GM21423 (cell line): ENCODE results near the gene OSBPL1A.

Experiments used
- ATAC-seq: cut with Tn5 transposase; IDR thresholded peaks from one replicate; pipeline ENCODE4 v1.9.1; 2021; ENCODE audit warnings: mild to moderate bottlenecking, moderate library complexity; ENCODE audit not compliant: unreplicated experiment

The OSBPL1A gene

DNA sequence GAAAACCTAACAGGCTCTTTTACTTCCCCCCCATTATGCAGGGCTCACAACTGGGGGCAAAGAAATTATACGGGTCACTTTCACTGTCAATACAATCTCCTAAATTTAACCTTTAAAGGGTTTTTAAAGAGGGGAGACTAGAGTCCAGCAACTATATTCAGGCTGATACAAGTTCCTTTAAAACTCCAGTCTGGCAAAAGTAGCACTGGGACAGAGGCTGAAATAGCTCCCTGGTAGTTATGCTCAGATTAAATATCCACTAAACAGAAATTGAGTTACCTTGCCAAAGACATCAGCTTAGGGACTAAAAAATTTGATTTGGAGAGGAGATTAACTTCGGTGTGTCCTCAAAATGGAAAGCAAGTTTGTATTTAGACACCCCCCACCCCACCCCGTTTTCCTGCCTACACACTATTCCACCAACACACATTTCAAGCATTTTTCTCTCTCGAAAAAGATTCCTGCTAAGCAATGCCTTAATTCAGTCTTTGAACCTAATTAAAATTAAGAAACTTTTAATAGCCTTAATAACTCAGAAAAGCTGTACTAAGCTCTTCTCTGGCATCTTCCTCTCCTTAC, 127.2 kb downstream of the OSBPL1A start:
- no peak for ATAC-seq

DNA sequence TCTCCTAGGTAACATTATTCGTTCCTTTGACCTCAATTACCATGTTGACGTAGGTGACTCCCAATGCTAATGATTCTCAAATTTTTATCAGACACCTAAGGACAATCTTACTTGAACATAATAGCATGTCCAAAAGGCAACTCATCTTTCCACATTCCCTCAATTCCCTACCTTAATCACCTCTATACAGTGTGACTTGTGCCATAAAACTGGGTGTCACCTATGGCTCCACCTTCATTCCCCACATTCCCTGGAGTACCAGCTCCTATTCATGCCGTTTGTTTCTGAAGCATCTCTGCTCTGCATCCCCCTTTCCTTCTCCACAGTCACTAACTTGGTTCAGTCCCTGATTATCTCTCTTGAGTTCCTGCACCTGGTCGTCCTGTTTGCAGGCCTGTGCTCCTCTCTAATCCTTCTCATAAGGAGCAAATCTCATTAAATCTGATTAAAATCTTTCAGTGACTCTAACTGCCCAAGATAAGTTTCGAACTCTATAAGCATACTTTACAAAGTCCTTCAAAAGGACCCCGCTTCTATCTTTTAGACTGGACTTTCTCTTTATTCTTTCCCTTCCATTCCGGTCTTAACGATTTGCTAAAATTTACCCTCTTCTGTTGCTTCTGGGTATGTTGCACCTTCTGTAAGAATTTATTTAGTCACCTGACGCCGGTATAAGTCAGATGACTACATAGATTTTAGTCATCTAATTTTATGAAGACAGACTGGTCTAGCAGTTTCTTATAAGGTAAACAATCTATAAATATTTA, 128.7 kb downstream of the OSBPL1A start:
- ATAC-seq = no peak

DNA sequence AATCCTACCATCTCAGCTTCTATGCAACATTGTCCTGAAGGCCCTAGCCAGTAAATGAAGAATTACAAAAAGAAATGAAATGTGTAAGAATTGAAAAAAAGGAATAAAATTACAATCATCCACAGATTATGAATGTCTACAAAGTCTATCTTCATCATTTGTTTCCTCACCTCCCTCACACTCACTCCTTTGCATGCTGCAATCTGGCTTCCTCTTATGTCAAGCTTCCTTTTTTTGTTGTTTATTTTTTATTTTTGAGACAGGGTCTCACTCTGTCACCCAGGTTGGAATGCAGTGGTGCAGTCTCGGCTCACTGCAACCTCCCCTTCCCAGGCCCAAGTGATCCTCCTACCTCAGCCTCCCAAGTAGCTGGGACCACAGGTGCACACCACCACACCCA, 129.7 kb downstream of the OSBPL1A start:
- no peak for ATAC-seq

DNA sequence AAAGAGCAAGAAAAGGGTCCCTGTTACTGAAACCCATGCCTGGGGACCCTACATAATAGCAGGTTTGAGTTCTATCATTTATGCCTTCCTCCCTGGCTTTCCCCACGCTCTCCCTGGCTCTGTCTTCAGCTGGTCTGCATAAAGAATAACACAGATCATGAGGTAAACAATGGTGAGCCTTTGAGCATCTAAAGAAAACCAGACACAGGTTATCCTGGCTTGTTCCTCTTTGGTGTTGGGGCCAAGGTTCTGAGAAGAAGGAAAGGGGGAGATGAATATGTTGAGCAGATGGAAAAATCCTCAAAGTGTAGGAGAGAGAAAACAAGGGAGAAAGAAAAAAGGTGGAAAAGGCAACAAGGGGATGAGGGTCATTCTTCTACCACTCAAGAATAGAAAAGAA, 131.5 kb downstream of the OSBPL1A start:
- ATAC-seq = no peak

DNA sequence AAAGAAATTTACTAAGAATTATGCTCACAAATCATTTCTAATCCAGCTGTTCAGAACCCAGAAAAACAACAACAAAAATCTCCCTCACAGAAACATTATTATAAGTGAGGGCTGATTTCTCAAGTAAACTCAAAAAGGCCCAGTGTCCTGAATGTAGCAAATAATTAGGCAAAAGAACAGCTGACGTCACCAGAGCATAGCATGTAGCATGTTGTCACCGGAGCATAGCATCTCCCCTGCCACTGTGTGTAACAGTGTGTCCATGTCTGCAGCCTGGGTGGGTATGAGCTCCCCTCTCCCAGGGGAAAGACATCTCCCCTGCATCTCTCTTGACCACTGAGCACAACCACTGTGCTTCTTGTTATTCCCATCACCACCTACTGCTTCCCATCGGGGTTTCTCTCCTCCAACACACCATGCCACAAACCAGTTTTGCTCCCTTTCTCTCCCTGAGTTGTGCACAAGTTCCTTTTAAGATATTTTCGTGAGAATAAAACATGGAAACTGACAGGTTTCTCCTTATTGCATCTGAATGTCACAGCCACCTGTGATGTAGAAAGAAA, 132.0 kb downstream of the OSBPL1A start:
- ATAC-seq = no peak

DNA sequence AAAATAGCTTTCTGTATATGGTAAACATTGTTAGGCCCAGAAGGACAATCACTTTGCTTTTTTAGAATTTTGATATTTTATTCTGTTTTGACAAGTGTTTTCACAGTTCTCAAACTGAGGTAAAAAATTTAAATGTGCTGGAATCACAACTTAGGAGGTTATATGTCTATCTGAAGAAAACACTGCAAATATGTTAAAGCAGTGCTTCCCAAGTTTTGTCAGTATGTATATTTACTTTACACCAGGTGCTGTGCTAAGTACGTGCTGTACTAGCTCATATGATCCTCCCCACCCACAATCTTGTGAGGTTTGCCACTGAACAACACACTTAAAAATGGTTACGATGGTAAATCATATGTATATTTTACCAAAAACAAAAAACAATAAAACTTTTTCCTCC, 134.6 kb downstream of the OSBPL1A start:
- no peak for ATAC-seq

DNA sequence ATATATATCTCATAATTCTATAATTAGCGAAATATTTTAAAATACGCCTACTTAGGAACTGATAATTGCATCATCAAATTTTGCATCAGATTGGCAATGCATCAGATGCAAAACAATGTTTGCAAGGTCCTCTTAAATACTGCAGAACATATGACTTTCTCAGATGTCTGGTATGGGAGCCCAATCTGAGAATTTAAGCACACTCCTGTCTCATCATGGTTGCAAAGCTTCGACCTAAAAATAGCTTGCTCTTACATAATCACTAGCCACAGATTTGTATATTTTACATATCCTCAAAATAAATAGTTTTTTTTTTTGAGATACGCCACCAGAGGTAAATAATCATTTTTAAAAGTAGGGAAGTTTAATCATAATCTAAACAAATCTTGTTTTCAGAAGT, 135.5 kb downstream of the OSBPL1A start:
- ATAC-seq = no peak

DNA sequence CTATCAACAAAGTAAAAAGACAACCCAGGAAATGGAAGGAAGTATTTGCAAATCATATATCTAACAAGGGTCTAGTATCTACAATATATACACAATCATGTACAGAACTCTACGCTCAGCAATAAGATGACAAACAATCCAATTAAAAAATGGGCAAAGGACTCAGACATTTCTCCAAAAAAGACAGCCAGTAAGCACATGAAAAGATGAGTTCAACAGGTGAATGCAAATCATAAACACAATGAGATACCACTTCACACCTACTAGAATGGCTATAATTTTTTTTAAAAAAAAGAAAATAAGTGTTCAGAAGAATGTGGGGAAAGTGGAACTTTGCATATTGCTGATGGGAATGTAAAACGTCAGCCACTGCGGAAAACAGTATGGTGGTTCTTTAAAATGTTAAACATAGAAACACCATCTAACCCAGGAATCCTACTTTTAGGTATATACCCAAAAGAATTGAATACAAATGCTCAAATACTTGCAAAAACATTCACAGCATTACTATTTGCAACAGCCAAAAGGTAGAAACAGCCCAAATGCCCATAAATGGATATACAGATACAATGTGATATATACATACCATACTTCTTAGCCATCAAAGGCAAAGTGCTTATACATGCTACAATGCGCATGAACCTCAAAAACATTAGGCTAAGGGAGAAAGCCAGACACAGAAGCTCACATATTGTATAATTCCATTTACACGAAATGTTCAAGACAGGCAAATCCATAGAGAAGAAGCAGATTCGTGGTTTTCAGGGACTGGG, 137.6 kb downstream of the OSBPL1A start:
- ATAC-seq = no peak

DNA sequence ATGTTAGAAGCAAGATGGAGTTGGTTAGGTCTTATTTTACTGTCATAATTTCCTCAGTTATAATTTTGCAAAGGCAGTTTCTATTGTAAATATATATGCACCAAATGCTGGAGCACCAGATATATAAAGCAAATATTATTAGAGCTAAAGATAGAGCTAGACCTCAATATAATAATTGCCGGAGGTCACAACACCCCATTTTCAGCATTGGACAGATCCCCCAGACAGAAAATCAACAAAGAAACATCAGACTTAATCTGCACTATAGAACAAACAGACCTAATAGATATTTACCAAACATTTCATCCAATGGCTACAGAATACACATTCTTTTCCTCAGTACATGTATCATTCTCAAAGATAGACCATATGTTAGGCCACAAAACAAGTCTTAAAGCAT, 143.6 kb downstream of the OSBPL1A start:
- ATAC-seq = no peak

DNA sequence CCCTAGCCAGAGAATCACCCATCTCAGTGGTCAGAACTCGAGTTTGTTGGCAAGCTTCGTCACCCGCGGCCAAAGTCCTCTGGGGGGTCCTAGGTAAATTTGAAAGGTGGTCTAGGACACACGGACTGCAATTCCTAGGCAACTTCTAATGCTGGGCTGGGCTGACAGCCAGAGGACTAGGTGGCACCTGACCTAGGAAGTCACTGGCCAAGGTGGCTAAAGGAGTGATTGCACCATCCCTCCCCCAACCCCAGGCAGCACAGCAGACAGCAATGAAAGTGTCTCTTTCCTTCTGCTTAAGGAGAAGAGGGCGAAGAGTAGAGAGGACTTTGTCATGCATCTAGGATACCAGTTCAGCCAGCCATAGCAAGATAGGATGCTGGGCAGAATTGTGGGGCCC, 147.9 kb downstream of the OSBPL1A start:
- no peak for ATAC-seq

DNA sequence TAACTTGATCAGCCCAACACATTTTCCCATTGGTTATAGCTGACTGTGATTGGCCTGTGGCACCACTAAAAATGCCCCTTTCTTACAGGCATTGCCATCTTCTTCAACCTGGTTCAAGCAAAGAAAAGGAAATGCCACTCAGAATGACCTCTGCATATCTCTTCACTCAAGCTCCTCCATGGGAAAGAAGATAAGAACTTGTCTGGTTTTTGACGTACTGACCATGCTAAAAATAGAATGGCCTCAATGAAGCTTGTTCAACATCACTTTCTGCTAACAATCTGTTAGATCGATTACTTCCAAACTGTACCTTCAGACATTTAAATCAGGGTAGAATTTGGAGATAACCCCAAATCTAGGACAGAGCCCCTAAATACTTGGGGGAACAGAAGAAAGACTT, 149.3 kb downstream of the OSBPL1A start:
- no peak for ATAC-seq

DNA sequence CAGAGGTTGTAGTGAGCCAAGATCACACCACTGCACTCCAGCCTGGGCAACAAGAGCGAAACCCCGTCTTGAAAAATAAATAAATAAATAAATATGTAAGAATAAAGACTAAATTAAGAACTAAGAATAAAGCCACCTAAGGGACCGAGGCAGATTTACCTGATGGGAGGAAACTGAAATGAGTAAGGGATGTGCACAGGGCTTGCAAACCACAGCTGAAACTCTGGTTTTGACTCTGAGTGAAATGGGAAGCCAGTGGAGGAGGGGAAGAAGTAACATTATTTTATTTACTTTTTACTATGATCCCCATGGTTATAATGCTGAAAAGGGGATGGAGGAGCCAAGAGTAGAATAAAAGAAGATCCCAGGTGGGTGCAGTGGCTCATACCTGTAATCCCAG, 151.5 kb downstream of the OSBPL1A start:
- peak; percentile 58 for ATAC-seq

DNA sequence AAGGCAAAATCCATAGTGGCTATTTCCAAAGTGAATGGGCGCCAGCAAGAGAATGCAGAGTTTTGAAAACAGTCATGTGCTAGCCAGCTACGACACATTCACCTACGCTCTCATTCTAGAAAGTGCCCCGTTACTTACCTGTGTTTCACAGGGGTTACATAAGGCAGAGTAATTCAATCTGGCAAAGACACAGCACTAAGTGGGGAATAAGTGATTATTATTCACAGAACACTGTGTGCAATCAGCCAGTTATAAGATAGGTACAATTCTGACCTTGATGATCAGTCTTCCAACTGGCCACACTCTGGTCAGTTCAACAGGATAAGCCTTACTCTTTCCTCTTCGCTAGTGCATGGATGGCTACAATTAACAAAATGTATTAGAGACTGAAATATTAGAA, 152.9 kb downstream of the OSBPL1A start:
- no peak for ATAC-seq

DNA sequence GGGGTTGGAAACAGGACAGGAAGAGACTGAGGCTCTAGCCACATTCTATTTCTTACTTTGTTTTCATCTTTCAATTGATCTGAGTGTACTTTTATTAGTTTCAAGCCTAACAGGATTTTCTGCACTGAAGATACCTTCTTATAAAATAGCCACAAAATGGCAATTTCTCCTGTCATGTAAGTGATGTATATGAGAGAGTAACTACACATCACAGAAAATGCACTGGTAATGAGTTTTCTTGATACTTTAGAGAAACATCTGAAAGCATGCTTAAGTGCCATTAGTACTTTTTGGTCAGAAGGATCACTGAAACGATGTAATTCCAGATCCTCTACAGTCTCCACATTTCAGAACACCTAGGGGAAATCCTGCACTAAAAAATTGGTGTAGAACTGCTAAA, 153.9 kb downstream of the OSBPL1A start:
- no peak for ATAC-seq

DNA sequence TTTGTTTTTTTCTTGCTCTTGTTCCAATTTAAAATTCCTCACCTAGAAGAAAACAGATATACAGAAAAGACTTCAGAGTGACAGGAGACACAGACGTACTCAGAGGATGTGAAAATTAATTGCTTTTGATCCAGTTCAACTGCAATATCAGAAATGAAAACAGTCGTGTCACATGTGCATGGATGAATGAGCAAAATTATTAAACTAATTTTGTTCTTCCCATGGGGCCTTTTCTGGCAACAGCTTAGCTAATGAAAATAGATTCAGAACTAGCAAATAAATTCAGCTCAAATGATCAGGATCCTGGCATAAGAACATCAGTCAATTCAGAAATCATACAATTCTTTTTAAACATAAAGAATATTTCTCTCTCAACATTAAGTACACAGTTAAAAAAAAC, 158.3 kb downstream of the OSBPL1A start:
- no peak for ATAC-seq

DNA sequence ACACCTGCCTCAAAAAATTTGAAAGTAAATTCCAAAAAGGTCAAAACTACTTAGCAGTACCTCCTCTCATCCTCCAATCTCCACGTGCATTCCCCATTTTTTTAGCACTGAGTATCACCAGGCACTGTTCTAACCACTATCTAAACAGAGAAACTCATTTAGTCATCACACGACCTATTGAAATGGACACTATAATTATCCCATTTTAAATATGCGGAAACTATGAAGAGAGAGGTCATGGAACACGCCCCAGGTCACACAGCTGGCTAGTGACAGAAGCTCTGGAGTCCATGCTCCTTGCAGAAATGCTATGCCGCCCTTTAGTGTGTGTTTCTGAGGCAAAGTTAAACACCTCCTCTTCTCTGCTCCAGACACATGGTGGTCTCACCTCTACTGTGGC, 159.2 kb downstream of the OSBPL1A start:
- ATAC-seq = no peak

DNA sequence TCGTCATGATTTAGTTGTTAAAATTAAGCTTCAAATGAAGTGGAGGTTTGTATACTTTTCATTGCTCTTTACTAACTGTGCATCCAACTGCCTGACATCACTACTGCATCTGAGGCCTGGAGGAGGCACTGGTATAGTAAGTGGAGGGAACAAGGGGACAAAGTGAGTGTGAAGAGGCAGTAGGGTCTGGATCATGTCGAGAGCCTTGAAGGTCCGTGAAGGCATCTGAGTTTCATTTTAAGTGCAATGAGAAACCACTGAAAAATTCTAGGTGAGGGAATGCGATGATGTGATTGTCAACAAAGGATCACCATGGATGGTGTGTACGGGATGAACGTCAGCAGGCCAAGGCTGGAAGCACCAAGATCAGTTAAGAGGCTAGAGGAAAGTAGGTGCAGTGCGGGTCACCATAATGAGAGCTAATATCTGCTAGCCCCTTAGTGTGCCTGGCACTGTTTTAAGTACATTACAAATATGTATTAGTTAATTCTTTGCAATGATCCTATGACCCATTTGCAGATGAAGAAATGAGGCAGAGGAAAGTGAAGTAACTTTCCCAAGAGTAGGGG, 162.7 kb downstream of the OSBPL1A start:
- no peak for ATAC-seq

DNA sequence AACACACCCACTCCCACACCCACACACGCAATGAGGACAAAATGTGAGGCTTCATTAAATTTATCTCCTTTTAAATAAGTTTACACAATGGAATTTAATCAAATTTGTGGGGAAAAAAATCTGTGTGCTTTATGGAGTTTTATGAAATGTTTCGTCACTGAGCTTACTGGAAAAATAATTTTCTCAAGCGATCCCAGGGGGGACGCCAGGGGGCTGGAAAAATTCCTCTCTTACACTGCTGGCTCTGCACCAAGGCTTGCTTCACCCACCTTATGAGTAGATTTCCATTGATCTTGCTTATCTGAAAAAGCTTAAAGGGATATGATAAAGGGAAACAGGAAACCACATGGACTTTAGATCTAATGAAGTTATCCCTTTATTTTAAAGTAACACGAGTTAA, 163.3 kb downstream of the OSBPL1A start:
- ATAC-seq = no peak

DNA sequence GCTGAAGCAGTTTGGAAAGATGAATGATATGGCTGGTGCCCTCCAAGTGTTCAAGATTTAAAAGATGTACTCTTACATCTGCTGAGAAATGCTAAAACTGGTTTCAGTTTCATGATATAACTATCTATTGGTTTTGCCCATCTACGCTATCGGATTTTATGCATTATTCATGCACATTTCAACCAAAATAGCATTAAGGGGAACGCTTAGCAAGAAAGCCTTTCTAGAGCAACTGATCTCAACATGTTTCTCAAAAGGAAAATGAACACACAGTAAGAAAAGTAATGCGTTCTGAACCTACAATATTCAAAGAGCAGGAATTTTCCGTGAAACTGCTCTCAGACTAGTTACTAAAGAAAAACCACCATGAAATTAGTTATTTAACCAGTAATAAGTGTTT, 164.8 kb downstream of the OSBPL1A start:
- ATAC-seq = no peak

DNA sequence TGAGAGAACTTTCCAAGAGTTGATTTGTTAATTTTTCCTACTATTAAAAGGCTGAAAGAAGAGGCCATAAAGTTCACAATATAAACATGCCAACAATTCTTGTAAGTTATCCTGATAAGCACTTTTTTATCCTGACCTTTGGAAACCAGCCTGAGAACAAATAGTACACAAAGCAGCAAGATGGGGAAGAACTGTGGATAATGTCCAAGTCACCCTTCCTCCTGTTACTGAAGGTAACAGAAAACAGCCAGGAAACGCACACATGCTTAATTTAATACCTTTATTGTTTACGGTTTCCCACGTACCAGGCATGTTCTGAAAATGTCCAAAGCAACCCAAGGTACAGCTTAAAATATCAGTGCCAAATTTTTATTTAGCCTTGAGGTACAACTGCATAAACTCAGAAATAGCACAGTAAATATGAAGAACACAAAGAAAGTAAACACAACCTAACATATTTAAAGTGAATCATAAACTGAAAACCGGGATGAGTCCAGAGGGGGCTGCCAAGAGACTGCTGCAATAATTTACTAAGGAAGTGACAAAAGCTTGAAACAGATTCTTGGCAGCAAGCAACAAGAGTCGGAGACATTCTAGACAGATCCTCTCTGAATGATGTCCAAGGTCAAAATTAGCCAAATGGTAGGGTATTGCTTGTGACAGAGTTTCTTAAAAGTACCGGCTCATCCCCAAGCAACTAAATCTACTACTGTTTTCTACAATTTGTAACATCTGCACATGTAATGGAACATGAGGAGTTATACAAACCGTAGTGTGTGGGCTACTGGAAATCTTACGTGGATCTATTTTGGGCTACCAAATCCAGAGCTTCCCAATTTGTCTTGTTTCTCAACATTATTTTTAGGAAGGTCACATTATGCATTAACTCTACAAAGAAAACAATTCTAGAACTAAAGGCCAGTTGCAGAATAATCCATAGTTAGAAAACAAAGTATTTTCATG, 165.6 kb downstream of the OSBPL1A start:
- no peak for ATAC-seq
